GM12872 (cell line): Measurements from ENCODE around the gene MCTP1.

Experiments used
- TF ChIP-seq, protein P1 (sequence below): IDR thresholded peaks from 3 replicates; pipeline ENCODE4 v1.5.1; 2011; ENCODE audit warnings: low read depth, mild to moderate bottlenecking, low read length, moderate library complexity; ENCODE audit not compliant: insufficient read depth

The MCTP1 gene

DNA sequence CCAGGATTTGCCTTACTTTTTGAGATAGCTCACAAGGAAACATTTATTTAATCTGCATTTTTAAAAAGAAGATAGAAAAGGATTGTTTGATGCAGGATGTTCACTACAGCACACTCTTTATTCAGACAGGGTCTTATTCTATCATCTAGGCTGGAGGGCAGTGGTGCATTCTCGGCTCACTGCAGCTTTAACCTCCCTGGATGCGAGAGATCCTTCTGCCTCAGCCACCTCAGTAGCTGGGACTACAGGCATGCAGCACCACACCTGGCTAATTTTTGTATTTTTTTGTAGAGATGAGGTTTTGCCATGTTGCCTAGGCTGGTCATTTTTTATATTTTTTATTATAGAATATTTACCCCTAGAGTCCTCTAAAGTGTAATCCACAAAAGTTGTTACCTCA lies 221.4 kb downstream of the MCTP1 start:
- TF ChIP-seq, protein P1, sequence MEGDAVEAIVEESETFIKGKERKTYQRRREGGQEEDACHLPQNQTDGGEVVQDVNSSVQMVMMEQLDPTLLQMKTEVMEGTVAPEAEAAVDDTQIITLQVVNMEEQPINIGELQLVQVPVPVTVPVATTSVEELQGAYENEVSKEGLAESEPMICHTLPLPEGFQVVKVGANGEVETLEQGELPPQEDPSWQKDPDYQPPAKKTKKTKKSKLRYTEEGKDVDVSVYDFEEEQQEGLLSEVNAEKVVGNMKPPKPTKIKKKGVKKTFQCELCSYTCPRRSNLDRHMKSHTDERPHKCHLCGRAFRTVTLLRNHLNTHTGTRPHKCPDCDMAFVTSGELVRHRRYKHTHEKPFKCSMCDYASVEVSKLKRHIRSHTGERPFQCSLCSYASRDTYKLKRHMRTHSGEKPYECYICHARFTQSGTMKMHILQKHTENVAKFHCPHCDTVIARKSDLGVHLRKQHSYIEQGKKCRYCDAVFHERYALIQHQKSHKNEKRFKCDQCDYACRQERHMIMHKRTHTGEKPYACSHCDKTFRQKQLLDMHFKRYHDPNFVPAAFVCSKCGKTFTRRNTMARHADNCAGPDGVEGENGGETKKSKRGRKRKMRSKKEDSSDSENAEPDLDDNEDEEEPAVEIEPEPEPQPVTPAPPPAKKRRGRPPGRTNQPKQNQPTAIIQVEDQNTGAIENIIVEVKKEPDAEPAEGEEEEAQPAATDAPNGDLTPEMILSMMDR = no peak

DNA sequence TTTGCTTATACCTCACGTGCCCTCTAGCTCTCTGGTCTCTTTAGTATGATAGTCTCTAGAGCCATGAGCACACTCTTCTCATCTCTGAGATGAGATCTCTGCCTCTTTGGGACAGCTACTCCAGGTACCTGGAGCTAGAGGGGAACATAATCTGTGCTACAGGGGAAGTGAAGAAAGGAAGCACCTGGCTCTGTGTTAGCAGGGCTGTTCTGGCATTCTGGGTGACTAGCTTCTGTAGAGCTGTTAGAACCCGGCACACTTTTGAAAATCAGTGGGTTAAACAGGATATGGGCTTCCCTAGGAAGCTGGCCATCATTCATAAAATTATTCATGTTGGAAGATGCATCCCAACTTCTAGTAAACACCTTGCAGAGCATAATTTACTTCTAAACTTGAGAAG lies 224.8 kb downstream of the MCTP1 start:
- TF ChIP-seq, protein P1 = no peak

DNA sequence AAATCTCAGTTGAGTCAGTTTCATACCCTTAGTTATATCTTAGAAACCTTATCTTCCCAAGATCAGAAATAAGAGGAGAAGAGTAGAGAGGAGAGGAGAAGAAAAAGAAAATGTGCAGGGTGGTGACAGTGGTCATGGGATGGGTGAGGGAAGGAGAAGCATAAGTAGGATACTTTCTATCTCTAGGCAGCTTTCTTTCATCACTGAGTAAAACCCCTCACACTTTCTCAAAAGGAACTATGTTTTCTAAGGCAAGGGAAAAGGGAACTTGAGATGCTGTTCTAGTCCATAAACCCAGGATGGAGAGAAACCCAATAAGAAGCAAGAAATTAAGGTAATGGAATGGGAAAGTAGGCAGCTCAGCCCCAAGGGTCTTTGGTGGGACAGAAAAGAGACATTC lies 225.3 kb downstream of the MCTP1 start:
- TF ChIP-seq, protein P1 = no peak

DNA sequence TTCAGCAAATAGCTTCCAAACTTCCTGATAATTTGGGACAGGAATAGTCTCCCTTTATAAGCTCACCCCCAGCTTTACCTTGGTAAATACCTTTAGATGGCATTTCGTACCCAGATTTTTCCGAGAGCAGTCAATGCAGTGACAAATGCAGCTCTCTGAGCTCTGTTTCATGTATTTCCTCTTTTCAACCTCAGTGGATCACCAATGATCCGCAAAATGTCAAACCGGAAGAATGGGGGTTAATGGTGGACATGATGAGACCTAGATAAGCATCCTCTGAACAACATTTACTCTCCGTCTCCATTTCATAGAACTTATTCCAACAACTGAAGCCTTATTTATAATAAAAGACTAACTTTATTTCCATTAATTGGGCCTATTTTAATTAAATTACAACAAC lies 227.3 kb downstream of the MCTP1 start:
- TF ChIP-seq, protein P1 = no peak

DNA sequence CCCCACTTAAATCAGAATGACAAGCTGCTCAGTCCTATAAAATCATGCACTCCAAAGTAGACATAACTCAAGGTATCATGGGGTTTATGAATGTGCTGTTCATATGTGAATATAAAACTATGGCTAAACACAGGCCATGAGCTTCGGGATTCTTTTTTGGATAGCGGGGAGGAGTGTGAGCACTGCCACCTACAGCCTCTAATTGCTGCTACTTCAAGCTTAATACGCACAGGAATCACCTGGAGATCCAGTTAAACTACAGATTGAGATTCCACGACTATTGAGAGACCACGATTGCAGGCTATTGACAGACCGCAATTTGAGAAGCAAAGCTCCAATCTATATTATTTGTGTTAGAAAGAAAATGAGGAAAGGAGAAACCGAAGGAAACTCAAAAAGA lies 231.6 kb downstream of the MCTP1 start:
- TF ChIP-seq, protein P1 = no peak

DNA sequence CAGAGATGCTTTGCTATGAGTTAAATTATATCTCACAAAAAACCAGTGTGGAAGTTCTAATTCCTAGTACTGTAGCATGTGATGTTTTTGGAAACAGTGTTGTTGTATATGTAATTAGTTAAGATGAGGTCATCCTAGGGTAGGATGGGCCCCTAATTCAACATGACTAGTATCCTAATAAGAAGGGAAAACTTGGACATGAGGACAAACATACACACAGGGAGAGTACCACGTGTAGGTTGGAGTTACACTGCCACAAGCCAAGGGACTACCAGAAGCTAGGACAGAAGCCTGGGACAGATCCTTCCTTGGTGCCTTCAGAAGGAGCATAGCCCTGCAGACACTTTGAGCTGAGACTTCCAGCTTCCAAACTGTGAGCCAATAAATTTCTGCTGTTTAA lies 234.2 kb downstream of the MCTP1 start:
- TF ChIP-seq, protein P1 = no peak

DNA sequence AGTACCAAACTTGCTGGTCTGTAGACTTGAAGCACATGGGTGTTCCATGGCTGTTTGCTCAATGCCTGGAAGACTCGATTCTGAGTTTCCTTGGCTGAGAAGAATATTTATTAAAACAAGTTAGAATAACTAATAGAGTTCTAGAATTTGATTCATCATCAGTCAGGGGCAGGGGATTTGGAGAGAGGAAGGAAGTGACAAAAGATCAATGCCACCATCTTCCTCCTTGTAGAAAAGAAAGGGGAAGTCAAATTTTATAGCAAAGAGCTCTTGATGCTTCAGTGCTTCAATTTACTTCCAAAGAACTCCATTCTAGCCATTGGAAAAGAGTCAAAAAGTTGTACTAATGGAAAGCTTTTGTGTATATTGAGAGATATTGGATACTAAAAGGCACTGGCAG lies 236.3 kb downstream of the MCTP1 start:
- TF ChIP-seq, protein P1 = no peak

DNA sequence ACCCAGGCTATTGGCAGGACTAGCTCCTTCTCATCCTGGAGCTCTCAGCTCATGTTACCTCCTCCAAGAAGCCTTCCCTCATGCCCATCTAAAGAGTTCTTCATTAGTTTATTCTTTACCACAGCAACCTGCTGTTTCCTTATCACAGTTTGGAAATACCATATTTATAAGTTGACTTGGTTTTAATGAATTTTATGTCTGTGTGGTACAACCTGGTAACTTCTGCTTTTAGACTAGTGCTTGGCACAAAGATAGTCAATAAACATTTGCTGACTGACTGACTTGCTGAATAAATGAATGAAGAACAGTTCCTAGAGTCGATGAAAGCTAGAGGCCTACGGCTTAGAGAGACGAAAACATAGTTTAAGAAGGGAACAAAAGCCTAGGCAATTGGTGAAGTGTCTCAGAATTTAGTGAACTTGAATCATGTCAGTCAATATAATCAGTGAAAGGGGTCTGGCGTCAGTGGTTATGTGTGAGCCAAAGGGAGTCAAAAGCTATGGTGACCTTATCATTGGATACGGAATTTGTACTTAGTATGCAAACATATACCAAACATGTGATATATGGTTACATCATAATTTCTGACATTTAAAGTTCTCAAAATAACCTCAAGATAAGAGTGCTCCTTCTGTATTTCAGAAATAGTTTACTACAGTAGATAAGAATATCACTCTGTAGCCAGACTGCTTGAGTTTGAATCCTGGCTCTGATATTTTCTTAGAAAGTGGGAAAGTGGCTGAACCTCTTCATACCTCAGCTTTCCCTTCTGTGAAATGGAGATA lies 239.5 kb downstream of the MCTP1 start:
- TF ChIP-seq, protein P1 = no peak
